Measurements from ENCODE around the gene HES4.
"Not testable (repeated sequence)": the region's sequence is repeated elsewhere in the genome, so short reads cannot be mapped to it uniquely, and the experiment has no call there.

The HES4 gene

GRCh38 chr1:1033009-1033587 is 33.2 kb upstream of the HES4 start:
- no peak for DNase-seq (ENCODE audit: low read depth)

GRCh38 chr1:1032424-1032823 is 32.5 kb upstream of the HES4 start:
- DNase-seq (ENCODE audit: low read depth), result no peak

GRCh38 chr1:1031659-1032235 is 31.9 kb upstream of the HES4 start:
- no peak for DNase-seq (ENCODE audit: low read depth)

GRCh38 chr1:1030867-1031658 is 31.2 kb upstream of the HES4 start:
- not testable (repeated sequence) for DNase-seq (ENCODE audit: low read depth)

- no peak for DNase-seq (ENCODE audit: low read depth)
Observed at GRCh38 chr1:1027791-1028190, 27.9 kb upstream of the HES4 start.

GRCh38 chr1:1026599-1027413 is 26.9 kb upstream of the HES4 start:
- no peak for DNase-seq (ENCODE audit: low read depth)

GRCh38 chr1:1025730-1026129 is 25.8 kb upstream of the HES4 start:
- no peak for DNase-seq (ENCODE audit: low read depth)

GRCh38 chr1:1024771-1025699 is 25.1 kb upstream of the HES4 start:
- peak; percentile 26 for DNase-seq (ENCODE audit: low read depth)

GRCh38 chr1:1024149-1024770 is 24.4 kb upstream of the HES4 start:
- no peak for DNase-seq (ENCODE audit: low read depth)

- DNase-seq (ENCODE audit: low read depth), result no peak
Observed at GRCh38 chr1:1023700-1024099, 23.8 kb upstream of the HES4 start.

GRCh38 chr1:1022302-1023009 is 22.6 kb upstream of the HES4 start:
- no peak for DNase-seq (ENCODE audit: low read depth)

- DNase-seq (ENCODE audit: low read depth), result no peak
Observed at GRCh38 chr1:1021920-1022259, 22.0 kb upstream of the HES4 start.

GRCh38 chr1:1021010-1021919 is 21.4 kb upstream of the HES4 start:
- no peak for DNase-seq (ENCODE audit: low read depth)

GRCh38 chr1:1020415-1021009 is 20.6 kb upstream of the HES4 start:
- no peak for DNase-seq (ENCODE audit: low read depth)

- DNase-seq (ENCODE audit: low read depth), result no peak
Observed at GRCh38 chr1:1020000-1020404, 20.1 kb upstream of the HES4 start, which contains the start of gene AGRN. Gene AGRN (plus strand): TSS chr1:1020120. CDS start chr1:1020173, 53 bp downstream.

- DNase-seq (ENCODE audit: low read depth), result peak; percentile 16
Observed at GRCh38 chr1:1019122-1019999, 19.5 kb upstream of the HES4 start.

- not testable (repeated sequence) for DNase-seq (ENCODE audit: low read depth)
Observed at GRCh38 chr1:1018321-1018685, 18.4 kb upstream of the HES4 start.

Data from HS-5 (cell line).